HepG2 (cell line): ENCODE results near the gene USP10. TPM values are rescaled to one million over a fixed set of nuclear protein-coding genes. Genes with fewer than 3 reads are reported as not detected.

Source experiments
- ATAC-seq: fragments of 200-7000 bp; cut with Tn5 transposase; 3 replicates; pipeline ENCODE4 v1.9.1; 2020; ENCODE audit warnings: mild to moderate bottlenecking, moderate library complexity
- BruUV-seq: library from RNA; stranded (reverse); fragments of 400-500 nt; replicated peaks from 2 replicates; lab custom pipeline; 2021; lab: Mats Ljungman, UMichigan
- CTCF ChIA-PET: fragments of 300-600 bp; formaldehyde crosslinking; extraction: SDS; loops from one replicate; lab custom pipeline; 2021; ENCODE audit warnings: low total read pairs, inconsistent platforms, low intra/inter-chr PET ratio; lab: Yijun Ruan, JAX
- POLR2A ChIA-PET: fragments of 350-600 bp; sonication (Branson Sonifier 250); formaldehyde crosslinking; loops from one replicate; lab custom pipeline; 2020; ENCODE audit warnings: antibody characterized with exemption, inconsistent platforms; lab: Yijun Ruan, JAX
- DNase-seq: peaks from one replicate; pipeline ENCODE4 v3.0.0-alpha.2; 2015; ENCODE audit warnings: low spot score
- FAIRE-seq: peaks from 3 replicates; lab custom pipeline; 2011; peaks lifted over from hg19 to GRCh38; lab: Jason Lieb, UNC
- H2AFZ ChIP-seq: one replicate; pipeline ENCODE4 v1.6.1; 2011; ENCODE audit warnings: low read length, inconsistent platforms
- H3K27ac ChIP-seq: fragments of 300-600 bp; 3 replicates; pipeline ENCODE4 v1.8.0; 2011; ENCODE audit warnings: mixed run types, mild to moderate bottlenecking, mixed read lengths, low read length, inconsistent platforms; ENCODE audit not compliant: insufficient read depth; ENCODE audit errors: extremely low read length
- H3K27me3 ChIP-seq, 2 experiments: fragments of 200-600 bp in 1 of 2; 2 replicates in 1 of 2; 3 replicates in 1 of 2; pipeline versions ENCODE4 v1.6.0 to v1.8.0; 2011; ENCODE audit warnings: low read length in 2 of 2, mild to moderate bottlenecking in 2 of 2, moderate library complexity in 2 of 2, inconsistent platforms in 1 of 2; ENCODE audit not compliant: insufficient read depth in 2 of 2, control insufficient read depth in 1 of 2
- H3K36me3 ChIP-seq, 2 experiments: fragments of 200-600 bp in 1 of 2; replicated peaks in 1 of 2; 2 replicates in 1 of 2; 3 replicates in 1 of 2; pipeline versions ENCODE4 v1.5.1 to v1.8.0; 2011; ENCODE audit warnings: low read length in 2 of 2, inconsistent platforms in 1 of 2; ENCODE audit not compliant: insufficient read depth in 2 of 2, control insufficient read depth in 1 of 2
- H3K4me1 ChIP-seq: 2 replicates; pipeline ENCODE4 v1.5.1; 2012; ENCODE audit warnings: low read length, inconsistent platforms; ENCODE audit not compliant: insufficient read depth
- H3K4me2 ChIP-seq: 2 replicates; pipeline ENCODE4 v1.6.0; 2011; ENCODE audit warnings: low read depth, low read length, inconsistent platforms
- H3K4me3 ChIP-seq, 3 experiments: fragments of 200-600 bp in 1 of 3; sonication (generic), shearing (Covaris generic) in 1 of 3; replicated peaks in 1 of 3; 2 replicates each; pipeline ENCODE4 v1.5.1; 2011 to 2016; ENCODE audit warnings: low read length in 3 of 3, inconsistent platforms in 2 of 3, low read depth in 2 of 3, mild to moderate bottlenecking in 2 of 3, control low read depth in 1 of 3, mixed read lengths in 1 of 3; ENCODE audit not compliant: insufficient read depth in 1 of 3
- H3K79me2 ChIP-seq: one replicate; pipeline ENCODE4 v1.6.1; 2011; ENCODE audit warnings: low read length, inconsistent platforms; ENCODE audit not compliant: insufficient read depth
- H3K9ac ChIP-seq: 2 replicates; pipeline ENCODE4 v1.6.0; 2011; ENCODE audit warnings: mild to moderate bottlenecking, low read depth, low read length, inconsistent platforms; ENCODE audit not compliant: insufficient read depth
- H3K9me3 ChIP-seq: 2 replicates; pipeline ENCODE4 v1.5.1; 2012; ENCODE audit warnings: mild to moderate bottlenecking, low read length
- H4K20me1 ChIP-seq: 2 replicates; pipeline ENCODE4 v1.6.0; 2011; ENCODE audit warnings: inconsistent platforms, mild to moderate bottlenecking, low read length, moderate library complexity; ENCODE audit not compliant: insufficient read depth
- HOXA3 ChIP-seq: sonication (generic); formaldehyde crosslinking; IDR thresholded peaks from 2 replicates; pipeline ENCODE4 v1.5.0; 2020; ENCODE audit warnings: missing genetic modification reagents
- YY1 ChIP-seq: IDR thresholded peaks from 2 replicates; pipeline ENCODE4 v1.6.1; 2011; ENCODE audit warnings: low read length, low read depth, moderate library complexity, mild to moderate bottlenecking; ENCODE audit not compliant: insufficient read depth, insufficient replicate concordance
- ZBTB33 ChIP-seq: sonication (generic); formaldehyde crosslinking; IDR thresholded peaks from 2 replicates; pipeline ENCODE4 v1.4.0; 2020; ENCODE audit warnings: missing genetic modification reagents
- ZBTB44 ChIP-seq: sonication (generic); formaldehyde crosslinking; IDR thresholded peaks from 2 replicates; pipeline ENCODE4 v1.4.0; 2020; ENCODE audit warnings: missing genetic modification reagents
- ZNF362 ChIP-seq: sonication (generic); formaldehyde crosslinking; IDR thresholded peaks from 2 replicates; pipeline ENCODE4 v1.4.0; 2020; ENCODE audit warnings: missing genetic modification reagents, mild to moderate bottlenecking, borderline replicate concordance
- WGBS: methylation state at CpG from one replicate; pipeline ENCODE4 v1.1.6; 2017; ENCODE audit warnings: low lambda C conversion rate; 5-methylcytosine and 5-hydroxymethylcytosine counted together
- in situ Hi-C: cut with HindIII; loops from 2 replicates; pipeline ENCODE4 v1.10.0; 2017; ENCODE audit warnings: low pct_unique_long_range_greater_than_20kb; ENCODE audit not compliant: extremely low pct_ligation_motif_present
- intact Hi-C: fragments of 100-400 bp; cut with micrococcal nuclease; formaldehyde crosslinking; loops from one replicate; pipeline ENCODE4 v1.10.0; 2022; ENCODE audit not compliant: unreplicated experiment
- polyA plus RNA-seq, 8 experiments: library from polyadenylated mRNA; depleted of rRNA in 3 of 8; stranded (reverse) in 7 of 8; unstranded in 1 of 8; fragments of >200 nt; fragmentation: Illumina TruSeq in 4 of 8; extraction: Trizol in 4 of 8; gene quantifications; 2 replicates each; pipeline versions ENCODE4 v1.2.1 to v1.2.3, GENCODE V29; 2011 to 2016; ENCODE audit warnings: low read depth in 4 of 8, missing spikeins in 1 of 8, mixed read lengths in 1 of 8; ENCODE audit not compliant: insufficient read depth in 1 of 8
- total RNA-seq, 5 experiments: library from RNA; depleted of rRNA; stranded (reverse); fragments of >200 nt; fragmentation: Illumina TruSeq; extraction: Trizol; gene quantifications; 2 replicates each; pipeline ENCODE4 v1.2.3, GENCODE V29; 2016; ENCODE audit warnings: low read depth in 1 of 5

Gene USP10
- total and polyA plus RNA-seq, 2 of the 13 experiments (the other 11 are each of a cell fraction or from before 2014, with no cell fraction given) = 79.1 to 122 TPM

- in situ Hi-C loops = no loop called here
- 87% methylated on average over 11 of the region's 11 CpGs for WGBS
Measured at GRCh38 chr16:84785843-84786581, 86.2 kb downstream of the USP10 start.

More at GRCh38 chr16:84785843-84786581, 86.2 kb downstream of the USP10 start:
- no peaks in the 10 kb centered on the region for H3K79me2 ChIP-seq
- no peak overlapping the region for H3K9ac ChIP-seq
- H3K27me3 ChIP-seq = no peaks in the 10 kb centered on the region
- no peak overlapping the region for H3K27ac ChIP-seq
- intact Hi-C loops = no loop called here
- no peak overlapping the region for H3K4me3 ChIP-seq
- H3K36me3 ChIP-seq = no peaks in the 10 kb centered on the region
- BruUV-seq = no TSS peak
- H2AFZ ChIP-seq = no peak overlapping the region
- ChIA-PET POLR2A (no interaction called here), CTCF (no interaction called here)
- FAIRE-seq (no peak), DNase-seq (peak; percentile 34), ATAC-seq (peak; percentile 13)
- no peaks in the 10 kb centered on the region for H4K20me1 ChIP-seq
- H3K9me3 ChIP-seq = no peaks in the 10 kb centered on the region
- TF ChIP-seq ZBTB33 (CRISPR knock-in tag) (peak; percentile 19; the same call in 1 of the 2 replicates), ZNF362 (0 out of 2 replicates have a peak, but pooled peaks have one; percentile 29), HOXA3 (CRISPR knock-in tag) (0 out of 2 replicates have a peak, but pooled peaks have one; percentile 4), YY1 (no peak), ZBTB44 (CRISPR knock-in tag) (no peak)
- H3K4me2 ChIP-seq = no peak overlapping the region
- H3K4me1 ChIP-seq = peaks cover 19% of the 10 kb centered on the region; the same call in 1 of the 2 replicates
